T-helper 2 cell treated with Interferon-gamma antibody and Interleukin-4, amounts not matched to agents 5 μg/mL and 100 μg/mL, for 36 hours (primary cell): Measurements from ENCODE around the gene PFKFB2.

Experiments
- DNase-seq: peaks from one replicate; pipeline ENCODE4 v3.0.0; 2021; ENCODE audit warnings: low spot score
- H3K27ac Mint-ChIP-seq: one replicate; pipeline ENCODE4 v1.8.0; 2021; ENCODE audit warnings: mild to moderate bottlenecking, mixed read lengths
- H3K27me3 Mint-ChIP-seq: one replicate; pipeline ENCODE4 v1.8.0; 2021; ENCODE audit warnings: low read depth, mixed read lengths
- H3K36me3 Mint-ChIP-seq: one replicate; pipeline ENCODE4 v1.8.0; 2021; ENCODE audit warnings: low read depth, mixed read lengths
- H3K4me1 Mint-ChIP-seq: one replicate; pipeline ENCODE4 v1.8.0; 2021; ENCODE audit warnings: low read depth, mixed read lengths
- H3K4me3 Mint-ChIP-seq: one replicate; pipeline ENCODE4 v1.8.0; 2022; ENCODE audit warnings: mild to moderate bottlenecking, moderate library complexity, mixed read lengths
- H3K9me3 Mint-ChIP-seq: one replicate; pipeline ENCODE4 v1.8.0; 2021; ENCODE audit warnings: mixed read lengths

PFKFB2 gene

GRCh38 chr1:207018707-207019106 is 34.4 kb upstream of the PFKFB2 start:
- H3K27me3 Mint-ChIP-seq: peaks cover 7% of the 10 kb centered on the region
- no peak overlapping the region for H3K4me3 Mint-ChIP-seq
- no peak overlapping the region for H3K27ac Mint-ChIP-seq
- H3K36me3 Mint-ChIP-seq: no peaks in the 10 kb centered on the region
- H3K4me1 Mint-ChIP-seq: peaks cover 4% of the 10 kb centered on the region
- no peak for DNase-seq
- H3K9me3 Mint-ChIP-seq: no peaks in the 10 kb centered on the region

DNA sequence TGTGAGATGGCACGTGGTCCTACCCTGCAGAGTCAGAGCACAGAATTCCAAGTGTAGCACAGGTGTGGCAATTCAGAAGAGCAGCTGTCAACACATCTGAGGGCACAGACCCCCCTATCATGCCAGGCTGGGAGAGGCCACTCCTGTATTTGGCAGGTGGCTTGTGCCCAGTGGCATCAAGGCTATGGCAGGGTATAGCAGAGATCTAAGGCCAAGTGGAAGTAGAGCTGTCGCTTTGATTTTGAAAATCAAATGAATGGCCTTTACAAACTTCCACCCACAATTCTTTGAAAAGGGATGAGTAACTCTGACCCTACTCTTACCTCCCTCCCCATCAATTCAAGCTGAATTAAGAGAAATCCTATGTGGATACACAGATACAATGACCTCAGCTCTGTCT is 33.9 kb upstream of the PFKFB2 start:
- H3K27me3 Mint-ChIP-seq: peaks cover 6% of the 10 kb centered on the region
- no peak overlapping the region for H3K27ac Mint-ChIP-seq
- no peaks in the 10 kb centered on the region for H3K9me3 Mint-ChIP-seq
- H3K4me1 Mint-ChIP-seq: peaks cover 4% of the 10 kb centered on the region
- DNase-seq: no peak
- H3K36me3 Mint-ChIP-seq: no peaks in the 10 kb centered on the region
- no peak overlapping the region for H3K4me3 Mint-ChIP-seq

DNA sequence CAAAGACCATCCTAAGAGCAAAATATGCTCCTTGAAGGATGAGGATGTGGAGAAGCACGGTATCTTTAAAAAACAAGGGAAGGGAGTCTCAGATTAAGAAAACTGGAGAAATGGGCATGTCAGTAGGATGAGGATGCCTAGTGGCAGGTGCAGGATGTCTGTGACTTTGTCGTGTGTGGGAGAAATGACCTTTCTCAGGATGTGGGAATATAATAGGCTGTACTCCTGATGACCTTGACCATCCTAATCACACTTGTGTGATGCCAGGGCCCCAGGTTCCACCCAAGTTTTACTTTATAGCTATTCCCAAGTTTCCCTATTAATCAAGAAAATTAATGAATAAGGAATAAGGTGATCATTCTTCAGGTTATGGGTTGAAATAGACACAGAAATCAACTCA is 33.4 kb upstream of the PFKFB2 start:
- peaks cover 4% of the 10 kb centered on the region for H3K4me1 Mint-ChIP-seq
- H3K27me3 Mint-ChIP-seq: peaks cover 6% of the 10 kb centered on the region
- H3K9me3 Mint-ChIP-seq: no peaks in the 10 kb centered on the region
- H3K27ac Mint-ChIP-seq: no peak overlapping the region
- H3K4me3 Mint-ChIP-seq: no peak overlapping the region
- no peaks in the 10 kb centered on the region for H3K36me3 Mint-ChIP-seq
- DNase-seq: no peak

- H3K27me3 Mint-ChIP-seq: peaks cover 7% of the 10 kb centered on the region
- H3K4me3 Mint-ChIP-seq: no peak overlapping the region
- H3K36me3 Mint-ChIP-seq: no peaks in the 10 kb centered on the region
- H3K4me1 Mint-ChIP-seq: peaks cover 4% of the 10 kb centered on the region
- no peak overlapping the region for H3K27ac Mint-ChIP-seq
- no peaks in the 10 kb centered on the region for H3K9me3 Mint-ChIP-seq
- DNase-seq: no peak
Measured at GRCh38 chr1:207020065-207020708, 32.9 kb upstream of the PFKFB2 start.

DNA sequence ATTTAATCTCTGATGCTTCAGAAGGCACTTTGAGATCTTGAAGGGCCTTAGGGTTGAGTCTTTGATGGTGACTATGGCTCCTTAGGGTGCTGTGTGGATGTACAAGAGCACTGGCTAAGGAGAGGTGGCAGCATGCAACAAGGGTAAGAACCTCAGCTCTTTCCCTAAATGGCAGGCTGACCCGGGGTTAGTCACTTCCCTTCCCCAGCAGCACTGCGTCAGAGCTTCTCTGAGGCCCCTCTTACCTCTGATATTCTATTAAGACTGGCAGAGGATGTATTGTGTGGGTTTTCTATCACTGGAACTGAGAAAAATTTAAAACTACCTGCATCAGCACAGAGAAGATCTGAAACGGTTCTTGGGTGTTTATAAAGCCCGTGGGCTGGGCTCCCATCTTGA is 32.4 kb upstream of the PFKFB2 start:
- Mint-ChIP-seq H3K27ac (no peak overlapping the region), H3K27me3 (peaks cover 9% of the 10 kb centered on the region)

GRCh38 chr1:207021139-207021861 is 31.8 kb upstream of the PFKFB2 start:
- no peaks in the 10 kb centered on the region for H3K36me3 Mint-ChIP-seq
- H3K27ac Mint-ChIP-seq: no peak overlapping the region
- no peaks in the 10 kb centered on the region for H3K9me3 Mint-ChIP-seq
- H3K4me3 Mint-ChIP-seq: no peak overlapping the region
- DNase-seq: no peak
- peaks cover 9% of the 10 kb centered on the region for H3K27me3 Mint-ChIP-seq
- H3K4me1 Mint-ChIP-seq: no peaks in the 10 kb centered on the region

More for the DNA sequence above, 32.4 kb upstream of the PFKFB2 start:
- DNase-seq: no peak
- Mint-ChIP-seq H3K36me3 (no peaks in the 10 kb centered on the region), H3K4me1 (peaks cover 4% of the 10 kb centered on the region), H3K4me3 (no peak overlapping the region), H3K9me3 (no peaks in the 10 kb centered on the region)

DNA sequence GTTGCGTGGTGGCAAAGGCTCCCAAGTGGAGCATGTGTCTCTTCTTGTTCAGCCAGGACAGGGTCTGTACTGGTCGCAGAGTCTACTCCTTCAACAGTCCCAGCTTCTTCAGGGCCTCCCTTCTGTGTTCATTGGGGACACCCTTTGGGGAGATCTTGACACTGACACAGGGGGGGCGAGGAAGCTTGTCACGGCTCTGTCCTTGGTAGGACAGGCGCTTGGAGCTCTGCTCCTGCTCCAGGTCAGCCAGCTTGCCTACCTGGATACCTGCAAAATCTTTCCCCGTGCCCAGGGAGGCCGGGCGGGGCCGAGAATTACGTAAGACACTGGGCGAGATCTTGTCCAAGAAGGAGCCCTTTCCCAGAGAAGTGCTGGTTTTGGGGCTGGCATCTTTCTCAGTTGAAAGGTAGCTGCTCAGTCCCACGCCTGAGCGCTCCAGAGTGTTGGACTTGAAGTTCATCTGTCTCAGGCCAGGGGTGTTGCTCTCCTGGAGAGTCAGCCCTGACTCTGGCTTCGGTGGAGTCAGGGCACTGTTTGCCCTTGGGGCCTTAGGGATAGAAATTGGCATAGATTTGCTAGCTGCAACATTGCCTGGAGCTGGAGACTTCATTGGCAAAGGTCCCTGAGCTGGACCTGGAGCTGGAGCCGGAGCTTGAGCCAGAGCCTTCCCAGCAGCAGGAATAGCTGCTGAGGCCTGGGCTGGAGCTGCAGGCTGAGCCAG is 31.0 kb upstream of the PFKFB2 start:
- Mint-ChIP-seq H3K4me1 (no peaks in the 10 kb centered on the region), H3K27me3 (peaks cover 11% of the 10 kb centered on the region), H3K9me3 (no peaks in the 10 kb centered on the region), H3K27ac (no peak overlapping the region), H3K4me3 (no peak overlapping the region), H3K36me3 (no peaks in the 10 kb centered on the region)
- DNase-seq: no peak

- no peak overlapping the region for H3K4me3 Mint-ChIP-seq
Measured at GRCh38 chr1:207022996-207023679, 29.9 kb upstream of the PFKFB2 start.

DNA sequence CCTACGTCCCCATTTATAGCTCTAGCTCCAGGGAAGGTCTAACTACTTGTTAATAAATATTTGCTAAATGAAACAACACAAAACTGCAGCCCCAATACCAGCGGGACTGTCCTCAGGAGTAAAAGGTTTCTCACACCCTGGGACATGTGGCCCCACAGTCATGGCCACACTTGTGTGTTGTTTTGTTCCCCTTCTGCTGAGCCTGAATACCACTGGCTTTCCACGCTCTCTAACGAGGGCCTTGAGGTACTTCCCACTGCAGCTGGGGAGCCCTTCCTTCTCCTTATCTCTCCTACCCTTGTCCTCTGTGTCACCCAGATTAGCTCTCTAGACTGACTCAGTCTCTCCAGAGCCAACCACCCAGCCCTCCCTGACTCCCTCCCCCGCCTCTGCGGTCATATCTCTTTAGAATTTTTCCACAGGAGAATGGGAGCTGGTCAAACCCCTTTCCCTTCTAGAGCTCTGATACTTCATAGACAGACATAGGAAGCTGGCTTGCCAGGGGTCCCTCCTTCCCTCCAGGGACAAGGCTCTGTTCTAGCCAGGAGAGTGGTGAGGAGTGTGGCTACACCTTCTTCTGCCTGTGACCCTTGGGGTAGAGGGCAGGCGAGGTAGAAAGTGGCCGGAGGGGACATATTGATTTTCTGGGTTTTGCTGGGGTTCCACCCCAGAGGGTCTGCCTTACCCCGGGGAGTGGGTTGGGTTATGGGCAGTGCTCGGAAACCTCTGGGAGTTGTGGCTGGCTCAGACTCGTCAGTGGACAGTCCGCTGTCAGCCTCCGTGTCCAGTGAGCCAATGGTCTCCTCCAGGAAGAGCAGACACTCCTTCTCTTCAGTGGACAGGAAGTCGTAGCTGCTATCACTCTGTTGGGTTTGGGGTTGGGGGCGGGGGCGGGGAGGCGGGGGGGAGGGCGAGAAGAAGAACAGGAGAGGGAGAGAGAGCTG is 28.6 kb upstream of the PFKFB2 start:
- H3K4me3 Mint-ChIP-seq: no peak overlapping the region

More at GRCh38 chr1:207022996-207023679, 29.9 kb upstream of the PFKFB2 start:
- Mint-ChIP-seq H3K9me3 (no peaks in the 10 kb centered on the region), H3K27me3 (peaks cover 16% of the 10 kb centered on the region), H3K27ac (no peak overlapping the region), H3K36me3 (no peaks in the 10 kb centered on the region), H3K4me1 (no peaks in the 10 kb centered on the region)
- no peak for DNase-seq

GRCh38 chr1:207025146-207025880 is 27.8 kb upstream of the PFKFB2 start:
- peaks cover 31% of the 10 kb centered on the region for H3K27me3 Mint-ChIP-seq
- no peak for DNase-seq
- no peak overlapping the region for H3K4me3 Mint-ChIP-seq

More for the DNA sequence above, 28.6 kb upstream of the PFKFB2 start:
- Mint-ChIP-seq H3K27me3 (peaks cover 25% of the 10 kb centered on the region), H3K4me1 (no peaks in the 10 kb centered on the region), H3K9me3 (no peaks in the 10 kb centered on the region), H3K36me3 (no peaks in the 10 kb centered on the region), H3K27ac (no peak overlapping the region)
- DNase-seq: peak; percentile 35

DNA sequence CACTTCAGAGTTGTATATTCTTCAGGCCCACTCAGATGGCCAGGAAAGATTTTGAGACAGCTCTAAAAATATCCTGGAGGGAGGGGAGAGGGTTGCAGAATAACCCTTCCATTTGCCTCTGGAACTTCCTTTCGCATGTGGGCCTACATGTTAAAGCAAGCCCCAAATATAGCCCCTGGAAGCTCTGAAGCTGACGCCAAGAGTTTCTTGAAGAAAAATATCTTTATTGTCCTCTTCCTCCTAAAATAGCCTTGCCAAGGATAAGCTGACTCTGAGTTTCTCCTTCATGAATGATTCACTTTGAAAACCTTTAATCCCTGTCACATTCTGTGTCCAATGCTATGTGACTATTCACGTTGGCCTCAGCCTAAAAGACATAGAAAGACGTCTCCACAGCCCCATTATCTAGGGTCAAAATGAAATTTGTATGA is 27.0 kb upstream of the PFKFB2 start:
- Mint-ChIP-seq H3K36me3 (no peaks in the 10 kb centered on the region), H3K27ac (no peak overlapping the region), H3K9me3 (no peaks in the 10 kb centered on the region), H3K4me1 (no peaks in the 10 kb centered on the region), H3K27me3 (peaks cover 39% of the 10 kb centered on the region), H3K4me3 (no peak overlapping the region)
- DNase-seq: no peak

More at GRCh38 chr1:207025146-207025880, 27.8 kb upstream of the PFKFB2 start:
- H3K27ac Mint-ChIP-seq: no peak overlapping the region
- no peaks in the 10 kb centered on the region for H3K36me3 Mint-ChIP-seq
- no peaks in the 10 kb centered on the region for H3K9me3 Mint-ChIP-seq
- no peaks in the 10 kb centered on the region for H3K4me1 Mint-ChIP-seq

DNA sequence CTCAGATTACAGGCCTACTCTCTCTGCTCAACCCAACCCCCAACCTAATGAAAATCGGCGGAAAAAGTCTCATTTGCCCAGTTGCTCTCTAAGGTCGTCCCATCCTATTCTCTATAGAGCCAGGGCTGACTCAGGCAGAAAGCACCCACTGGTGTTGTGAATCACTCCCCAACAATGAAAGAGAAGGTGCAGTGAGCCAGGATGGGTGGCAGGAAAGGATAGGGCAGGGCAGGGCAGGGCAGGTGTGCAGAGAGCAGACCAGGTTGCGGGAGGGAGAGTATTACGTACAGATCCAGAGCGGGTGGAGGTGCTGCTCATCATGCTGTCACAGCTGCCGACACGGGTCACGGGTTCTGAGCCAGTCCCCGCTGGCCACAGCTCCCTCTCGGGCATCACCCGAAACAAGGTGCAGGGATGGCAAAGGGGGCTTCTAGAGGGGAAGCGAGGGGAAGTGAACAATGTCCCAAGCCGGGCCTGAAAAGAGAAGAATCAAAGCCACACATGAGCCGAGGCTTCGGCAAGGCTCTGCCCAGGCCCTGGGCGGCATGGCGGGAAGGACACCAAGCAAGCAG is 25.8 kb upstream of the PFKFB2 start:
- no peak for DNase-seq
- Mint-ChIP-seq H3K27me3 (peaks cover 51% of the 10 kb centered on the region), H3K36me3 (no peaks in the 10 kb centered on the region), H3K4me3 (no peak overlapping the region), H3K27ac (no peak overlapping the region), H3K9me3 (no peaks in the 10 kb centered on the region), H3K4me1 (no peaks in the 10 kb centered on the region)
